HG03196 (cell line): ENCODE data around the gene SLC13A4.

Experiments used
- ATAC-seq: cut with Tn5 transposase; IDR thresholded peaks from one replicate; pipeline ENCODE4 v1.9.1; 2021; ENCODE audit not compliant: unreplicated experiment

Gene SLC13A4

DNA sequence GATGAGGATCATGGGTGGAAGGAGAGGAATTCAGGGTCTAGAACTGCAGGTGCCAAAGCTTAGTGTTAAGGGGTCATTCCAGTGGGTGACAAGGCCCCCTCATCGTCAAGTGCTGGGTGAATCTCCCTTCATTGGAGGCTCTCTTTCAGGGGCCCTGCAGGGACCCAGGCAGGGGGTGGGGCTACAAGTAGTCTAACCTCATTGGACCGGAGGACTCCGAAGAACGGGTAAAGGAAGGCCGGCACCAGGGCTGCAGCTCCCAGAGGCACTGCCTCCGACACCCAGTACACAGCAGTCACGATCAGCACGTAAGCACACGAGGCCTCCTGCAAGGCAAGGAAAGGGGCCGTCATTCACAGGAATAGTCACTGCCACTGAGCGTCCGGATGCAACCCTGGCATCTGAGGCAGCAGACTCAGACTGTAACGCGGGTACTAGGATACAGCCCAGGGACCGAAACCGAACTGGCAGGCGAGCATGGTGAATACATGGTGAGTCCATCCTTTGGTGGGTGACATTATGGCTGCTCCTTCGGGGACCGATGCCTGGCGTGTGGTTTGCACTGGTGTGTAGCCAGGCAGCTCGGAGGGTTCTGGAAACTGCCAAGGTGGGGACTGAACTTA is 6.7 kb downstream of the SLC13A4 start:
- ATAC-seq: no peak

DNA sequence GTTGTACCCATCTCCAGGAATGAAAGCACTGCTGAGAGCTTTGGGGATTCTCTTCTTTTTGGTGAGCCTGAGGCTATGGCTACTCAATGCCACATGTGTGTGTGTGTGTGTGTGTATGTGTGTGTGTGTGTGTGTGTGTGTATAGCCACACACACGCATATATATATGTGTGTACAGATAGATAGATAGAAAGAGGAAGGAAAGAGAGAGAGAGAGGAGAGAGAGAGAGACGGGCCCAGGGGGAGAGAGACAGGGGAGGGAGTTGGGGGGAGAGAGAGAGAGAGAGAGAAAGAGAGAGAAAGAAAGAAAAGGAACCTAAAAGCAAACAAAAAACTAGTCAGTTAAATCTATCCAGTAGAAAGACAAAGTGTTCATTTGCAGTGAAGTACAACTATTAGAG is 8.3 kb downstream of the SLC13A4 start:
- ATAC-seq: no peak

DNA sequence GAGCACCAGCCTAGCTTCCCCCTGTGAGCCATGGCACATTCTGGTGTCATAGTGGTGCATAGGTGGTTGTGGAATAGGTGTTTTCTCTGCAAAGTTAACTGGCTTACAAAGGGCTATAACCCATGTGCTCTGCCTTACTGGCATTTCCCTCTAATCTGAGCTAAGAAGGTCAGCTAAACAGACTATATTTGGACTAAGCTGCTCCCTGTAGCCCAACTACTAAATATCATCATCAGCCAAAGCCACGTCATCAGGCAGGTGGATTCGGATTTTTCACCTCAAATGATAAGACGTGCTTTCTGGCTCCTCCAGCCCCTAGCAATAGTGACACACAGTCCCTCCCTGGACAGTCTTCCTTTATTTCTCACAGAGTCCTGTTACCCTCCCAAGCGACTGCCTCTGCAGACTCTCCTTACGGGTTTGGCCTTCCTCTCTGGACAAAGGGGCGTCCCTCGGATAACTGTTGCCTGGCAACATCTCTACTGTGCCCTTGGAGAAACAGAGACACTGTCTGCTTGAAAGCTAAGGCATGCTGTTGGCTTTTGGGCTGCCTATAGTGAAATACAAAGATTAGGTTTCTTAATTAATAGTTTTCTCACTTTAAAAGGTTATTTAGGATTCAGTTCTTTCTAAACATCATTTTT is 9.1 kb downstream of the SLC13A4 start:
- no peak for ATAC-seq

DNA sequence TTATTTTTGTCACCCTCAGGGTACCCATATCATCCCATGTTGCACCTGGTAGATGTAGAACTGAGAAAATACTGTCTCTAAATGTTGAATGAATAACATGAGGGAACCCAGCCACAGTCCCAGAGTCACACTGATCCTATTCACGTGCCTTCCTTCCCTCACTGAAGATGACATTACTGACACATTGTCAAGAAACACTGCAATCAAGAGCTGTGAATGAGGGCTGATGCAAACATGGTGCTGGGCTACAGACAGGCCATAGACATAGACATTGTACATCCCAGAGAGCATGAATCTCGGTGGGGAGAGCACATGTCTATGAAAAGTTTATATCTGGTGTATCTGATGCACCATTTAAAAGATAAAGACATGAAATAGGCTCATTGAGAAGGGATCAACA is 9.8 kb downstream of the SLC13A4 start:
- ATAC-seq: no peak

DNA sequence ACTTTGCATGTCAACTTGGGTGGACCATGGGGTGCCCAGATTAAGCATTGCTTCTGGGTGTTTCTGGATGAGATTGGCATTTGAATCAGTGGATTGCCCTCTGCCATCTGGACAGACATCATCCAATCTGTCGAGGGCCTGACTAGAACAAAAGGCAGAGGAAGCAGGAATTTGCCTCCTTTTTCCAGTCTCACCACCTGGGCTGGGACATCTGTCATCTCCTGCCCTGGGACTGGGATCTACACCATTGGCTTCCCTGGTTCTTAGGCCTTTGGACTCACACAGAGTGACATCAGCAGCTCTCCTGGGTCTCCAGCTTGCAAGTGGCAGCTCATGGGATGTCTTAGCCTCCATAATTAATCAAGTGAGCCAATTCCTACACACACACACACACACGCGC is 10.3 kb downstream of the SLC13A4 start:
- no peak for ATAC-seq

DNA sequence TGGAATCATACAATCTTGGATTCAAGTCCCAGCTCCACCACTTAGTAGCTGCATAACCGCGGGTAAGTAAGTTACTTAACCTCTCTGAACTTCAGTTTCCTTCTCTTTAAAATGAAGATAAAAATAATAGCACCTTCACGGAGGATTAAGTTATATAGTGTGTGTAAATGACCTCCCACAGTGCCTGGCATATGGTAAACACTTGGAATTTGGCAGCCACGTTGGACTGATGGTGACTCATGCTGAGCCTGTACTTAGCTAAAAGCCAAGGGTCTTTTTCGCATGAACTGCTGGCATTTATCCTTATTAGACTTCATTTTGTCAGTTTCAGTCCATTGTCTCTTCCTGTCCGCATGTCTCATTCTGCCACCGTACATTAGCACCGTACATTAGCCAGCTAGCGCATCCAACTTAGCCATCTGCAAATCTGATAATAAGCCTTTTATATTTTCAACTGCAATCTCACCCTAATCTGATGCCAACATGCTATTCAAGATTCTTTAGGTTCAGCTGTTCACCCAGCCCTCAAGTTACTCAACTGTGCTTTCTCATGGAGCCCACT is 11.2 kb downstream of the SLC13A4 start:
- no peak for ATAC-seq

DNA sequence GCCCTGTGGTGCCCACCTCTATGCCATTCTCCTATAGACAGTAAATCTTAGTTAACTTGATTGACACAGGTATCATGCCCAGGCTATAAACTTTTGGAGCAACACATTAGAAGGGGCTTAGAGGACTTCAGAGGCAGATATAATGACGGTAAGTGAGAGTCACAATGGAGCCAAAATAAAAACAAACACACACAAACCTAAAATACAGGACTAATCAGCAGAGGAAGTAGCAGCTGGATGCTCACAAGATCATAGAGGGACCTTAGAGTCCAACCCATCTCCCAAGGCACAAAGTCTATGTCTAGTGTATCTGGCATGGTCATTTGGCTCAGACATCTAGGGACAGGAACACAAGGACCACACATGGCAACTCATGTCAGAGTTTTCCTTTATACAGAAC is 12.3 kb downstream of the SLC13A4 start:
- no peak for ATAC-seq

GRCh38 chr7:135715055-135715522 is 12.9 kb downstream of the SLC13A4 start:
- ATAC-seq: no peak

DNA sequence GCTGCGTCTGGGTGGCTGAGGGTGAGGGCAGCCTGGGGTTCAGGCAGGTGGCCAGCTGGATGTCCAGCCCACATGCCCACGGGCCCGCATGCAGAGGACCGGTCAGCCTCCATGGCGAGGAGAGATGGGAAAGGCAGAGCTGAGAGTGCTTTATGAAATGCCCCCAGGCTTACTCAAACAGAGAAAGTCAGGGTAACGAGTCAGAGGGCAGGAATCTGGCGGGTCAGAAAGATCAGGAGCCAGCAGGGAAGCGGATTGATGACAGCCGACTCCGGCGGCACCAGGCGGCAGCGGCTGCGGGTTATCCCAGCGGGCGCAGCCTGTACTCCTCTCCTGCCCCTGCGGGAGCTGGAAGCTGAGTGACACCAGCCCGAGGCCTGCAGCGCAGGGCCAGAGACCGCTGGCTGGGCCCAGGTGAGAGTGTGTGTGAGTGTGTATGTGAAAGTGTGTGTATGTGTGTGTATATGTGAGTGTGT is 13.4 kb downstream of the SLC13A4 start:
- no peak for ATAC-seq

DNA sequence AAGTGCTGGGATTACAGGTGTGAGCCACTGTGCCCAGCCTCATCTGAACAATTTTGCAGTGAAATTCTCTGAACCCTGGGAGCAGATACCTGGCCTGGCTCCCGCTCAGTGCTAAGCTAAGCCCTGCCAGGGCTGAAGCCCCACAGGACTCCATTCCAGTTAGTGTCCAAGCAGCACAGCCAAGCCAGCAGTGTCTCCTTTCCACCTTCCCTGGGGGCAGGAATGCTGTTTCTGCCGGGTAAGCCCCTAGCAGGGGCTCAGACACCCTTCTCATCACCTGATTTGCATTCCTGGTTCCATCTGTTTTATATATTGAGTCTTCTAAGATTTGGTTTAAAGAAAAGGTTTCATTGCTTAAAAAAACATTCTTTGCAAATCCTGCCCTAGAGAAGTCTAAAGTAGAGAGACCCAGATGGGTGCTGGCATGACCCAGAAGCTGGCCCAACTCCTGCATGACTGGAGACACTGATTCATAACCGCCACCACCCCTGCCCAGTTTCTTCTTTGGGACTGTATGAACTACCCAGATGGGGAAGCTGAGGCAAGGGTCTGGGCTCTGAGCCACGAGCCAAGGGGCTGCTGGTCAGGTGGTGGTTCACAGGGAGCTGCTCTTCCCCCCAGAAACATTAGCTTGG is 14.0 kb downstream of the SLC13A4 start:
- ATAC-seq: no peak

DNA sequence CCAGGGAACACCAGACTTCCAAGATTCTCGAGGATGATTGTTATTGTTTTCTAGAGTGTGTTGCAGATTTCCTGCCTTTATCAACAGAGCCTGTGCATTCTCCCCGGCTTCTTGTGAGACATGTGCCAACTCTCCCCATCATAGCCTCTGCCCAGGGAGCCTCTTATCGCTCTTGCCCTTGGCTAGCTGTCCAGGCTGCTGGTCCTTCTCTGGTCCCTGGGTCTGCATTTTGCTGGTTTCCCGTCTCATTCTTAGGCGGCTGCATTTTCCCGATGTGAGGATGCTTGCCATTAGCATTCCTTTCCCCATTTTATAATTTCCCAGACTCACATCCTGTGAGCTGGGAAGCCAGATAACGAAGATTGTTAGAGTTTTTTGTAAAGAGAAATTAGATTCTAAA is 15.2 kb downstream of the SLC13A4 start:
- no peak for ATAC-seq

- ATAC-seq: no peak
Measured at GRCh38 chr7:135712182-135712782, 15.7 kb downstream of the SLC13A4 start.

GRCh38 chr7:135711139-135711469 is 16.9 kb downstream of the SLC13A4 start:
- ATAC-seq: no peak

- no peak for ATAC-seq
Measured at GRCh38 chr7:135710417-135711138, 17.4 kb downstream of the SLC13A4 start.

GRCh38 chr7:135709508-135709907 is 18.5 kb downstream of the SLC13A4 start:
- no peak for ATAC-seq

GRCh38 chr7:135708041-135708440 is 19.9 kb downstream of the SLC13A4 start:
- no peak for ATAC-seq

GRCh38 chr7:135707570-135707966 is 20.4 kb downstream of the SLC13A4 start:
- no peak for ATAC-seq

GRCh38 chr7:135706858-135707569 is 21.0 kb downstream of the SLC13A4 start:
- ATAC-seq: no peak

DNA sequence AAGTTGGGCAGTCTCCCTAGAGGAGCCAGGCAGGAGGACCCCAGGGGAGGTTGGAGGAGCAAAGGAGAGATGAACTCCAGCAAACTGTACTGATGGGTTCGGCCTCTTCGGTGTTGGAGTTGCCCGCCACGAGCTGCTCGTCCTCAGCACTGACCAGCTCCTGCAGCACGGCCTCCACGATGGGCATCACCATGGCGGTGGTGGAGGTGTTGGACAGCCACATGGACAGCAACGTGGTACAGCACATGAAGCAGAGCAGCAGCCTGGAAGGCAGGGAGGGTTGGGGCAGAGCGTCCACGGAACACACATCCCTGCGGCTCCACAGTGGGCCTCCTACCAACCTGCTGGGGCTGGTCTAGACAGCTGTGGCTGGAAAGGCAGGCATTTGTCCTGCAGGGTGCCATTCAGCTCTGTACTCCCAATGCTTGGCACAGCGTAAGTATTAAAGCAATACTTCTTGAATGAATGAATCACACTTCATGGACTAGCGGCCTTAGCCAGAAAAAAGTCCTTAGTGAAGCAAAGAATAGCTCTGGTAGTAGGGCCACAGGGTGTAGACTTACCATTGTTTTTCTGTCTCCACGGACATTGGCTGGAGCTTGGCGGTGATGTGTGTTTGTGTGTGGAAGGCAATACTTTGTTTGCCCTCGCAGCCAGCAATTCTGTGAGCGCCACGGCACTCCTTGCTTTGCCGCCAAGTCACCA is 21.8 kb downstream of the SLC13A4 start:
- ATAC-seq: no peak

GRCh38 chr7:135704698-135705097 is 23.3 kb downstream of the SLC13A4 start:
- no peak for ATAC-seq
